NB4 (cell line): ENCODE data around the gene CCDC50.

Experiments used
- DNase-seq: peaks from one replicate; pipeline ENCODE4 v3.0.0; 2010; ENCODE audit warnings: low read depth
- H3K4me3 ChIP-seq: one replicate; pipeline ENCODE4 v1.5.1; 2011; ENCODE audit warnings: mild to moderate bottlenecking, low read depth, low read length, moderate library complexity
- CTCF ChIP-seq: IDR thresholded peaks from one replicate; pipeline ENCODE4 v1.5.1; 2012; ENCODE audit warnings: low read depth, low read length
- MAX ChIP-seq: IDR thresholded peaks from 2 replicates; pipeline ENCODE4 v1.6.1; 2011; ENCODE audit warnings: low read depth, low read length
- MYC ChIP-seq: IDR thresholded peaks from 2 replicates; pipeline ENCODE4 v1.6.1; 2011; ENCODE audit warnings: low read depth, low read length
- POLR2A ChIP-seq: IDR thresholded peaks from 2 replicates; pipeline ENCODE4 v1.6.1; 2011; ENCODE audit warnings: mild to moderate bottlenecking; ENCODE audit not compliant: insufficient read length; ENCODE audit errors: extremely low read depth

The CCDC50 gene

DNA sequence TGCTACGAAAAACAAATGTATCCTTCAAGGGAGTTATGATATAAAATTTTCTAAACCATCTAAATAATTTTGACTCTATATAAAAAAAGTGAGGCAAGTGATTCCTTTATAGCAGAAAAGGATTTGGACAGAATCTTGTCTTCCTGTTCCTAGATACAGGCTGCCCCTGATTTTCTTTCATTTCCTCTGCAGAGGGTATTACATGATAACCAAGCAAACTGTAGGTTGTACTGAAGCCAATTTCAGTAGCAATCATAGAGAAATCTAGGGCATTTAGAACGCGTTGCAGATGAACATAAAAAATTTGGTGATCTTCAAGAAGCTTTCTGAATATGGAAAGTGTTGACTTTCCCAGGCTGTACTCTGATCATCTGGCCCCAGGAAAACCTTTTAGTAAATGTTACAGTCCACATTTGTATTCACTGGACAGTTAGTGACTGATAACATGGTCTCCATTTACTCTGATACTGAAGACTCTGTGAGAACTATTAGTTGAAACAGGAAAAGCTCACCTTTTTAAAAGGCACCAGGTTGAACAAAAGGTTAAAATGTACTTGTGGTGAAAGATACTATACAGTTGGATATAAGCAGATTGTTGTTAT is 10.2 kb downstream of the CCDC50 start:
- no peak for DNase-seq
- no peak overlapping the region for H3K4me3 ChIP-seq
- TF ChIP-seq CTCF, result no peak
- no peak for TF ChIP-seq MYC
- TF ChIP-seq MAX, result no peak
- TF ChIP-seq POLR2A, result no peak

- TF ChIP-seq POLR2A (no peak), CTCF (no peak), MAX (no peak), MYC (no peak)
- DNase-seq, result no peak
- H3K4me3 ChIP-seq, result no peak overlapping the region
Observed at GRCh38 chr3:191340351-191340750, 11.2 kb downstream of the CCDC50 start.

- TF ChIP-seq POLR2A (no peak), MAX (no peak), MYC (no peak), CTCF (no peak)
- DNase-seq, result no peak
Observed at GRCh38 chr3:191340966-191341365, 11.8 kb downstream of the CCDC50 start.

GRCh38 chr3:191342006-191342405 is 12.8 kb downstream of the CCDC50 start:
- H3K4me3 ChIP-seq, result no peak overlapping the region
- TF ChIP-seq MAX, result no peak
- DNase-seq, result no peak

More at GRCh38 chr3:191340966-191341365, 11.8 kb downstream of the CCDC50 start:
- no peak overlapping the region for H3K4me3 ChIP-seq

DNA sequence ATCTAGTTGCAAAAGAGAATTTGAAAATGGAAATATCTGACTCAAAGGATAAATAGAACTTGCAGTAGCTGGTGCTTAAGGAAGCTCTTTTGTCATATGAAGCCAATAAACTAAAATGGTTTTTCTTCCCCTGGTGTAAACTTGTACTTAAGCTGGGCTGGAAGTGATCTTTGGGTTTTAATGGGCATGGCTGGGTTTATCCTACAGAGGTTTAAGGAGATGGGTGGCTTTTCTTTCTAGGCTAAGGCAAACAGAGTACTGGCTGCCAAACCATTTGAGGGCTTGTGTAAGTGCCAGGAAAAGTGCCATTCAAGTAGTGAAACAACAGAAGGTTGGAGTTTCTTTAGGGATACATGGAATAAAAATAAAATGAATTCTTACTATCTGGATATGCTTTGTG is 13.2 kb downstream of the CCDC50 start:
- no peak for TF ChIP-seq POLR2A
- TF ChIP-seq MAX, result no peak
- no peak for TF ChIP-seq CTCF
- no peak for TF ChIP-seq MYC
- H3K4me3 ChIP-seq, result no peak overlapping the region
- no peak for DNase-seq

- TF ChIP-seq CTCF (no peak), MAX (no peak), POLR2A (no peak), MYC (no peak)
- no peak overlapping the region for H3K4me3 ChIP-seq
- DNase-seq, result no peak
Observed at GRCh38 chr3:191343115-191343514, 13.9 kb downstream of the CCDC50 start.
